Gastrocnemius medialis (tissue), 4 donors: ENCODE results near the gene COP1. TPM values are rescaled to one million over a fixed set of nuclear protein-coding genes. Genes with fewer than 3 reads are reported as not detected.

Source experiments
- ATAC-seq, 2 donors: fragments of 150-250 bp; one replicate each; pipeline ENCODE4 v1.9.1; 2016
- DNase-seq, 2 donors: peaks; one replicate each; pipeline ENCODE4 v3.0.0-alpha.2; 2019
- H3K27ac ChIP-seq, 4 donors: fragments of 200-600 bp; sonication (generic); 1 replicate in 1 of 4; 2 replicates in 3 of 4; pipeline ENCODE4 v1.5.1; 2016 to 2018; ENCODE audit warnings: mild to moderate bottlenecking in 2 of 4, moderate library complexity in 1 of 4
- H3K27me3 ChIP-seq, 3 donors: fragments of 200-600 bp; sonication (generic) in 2 of 3; 1 replicate in 1 of 3; 2 replicates in 2 of 3; pipeline versions ENCODE4 v1.5.1 to v1.6.0; 2016 to 2019; ENCODE audit warnings: mild to moderate bottlenecking in 1 of 3, moderate library complexity in 1 of 3
- H3K36me3 ChIP-seq, 2 donors: fragments of 200-600 bp; sonication (generic) in 1 of 2; one replicate each; pipeline ENCODE4 v1.5.1; 2017 to 2018
- H3K4me1 ChIP-seq, 2 donors: fragments of 200-600 bp; sonication (generic) in 1 of 2; one replicate each; pipeline ENCODE4 v1.5.1; 2016 to 2017; ENCODE audit warnings: mild to moderate bottlenecking in 2 of 2
- H3K4me3 ChIP-seq, 4 donors: fragments of 200-600 bp; sonication (generic) in 3 of 4; 1 replicate in 1 of 4; 2 replicates in 3 of 4; pipeline ENCODE4 v1.5.1; 2016 to 2019; ENCODE audit warnings: mild to moderate bottlenecking in 2 of 4
- H3K9me3 ChIP-seq, 3 donors: fragments of 200-600 bp; sonication (generic) in 2 of 3; 1 replicate in 1 of 3; 2 replicates in 2 of 3; pipeline ENCODE4 v1.5.1; 2016 to 2019
- POLR2A ChIP-seq, 2 donors: fragments of 450-650 bp; IDR thresholded peaks; one replicate each; pipeline ENCODE4 v1.6.1; 2017; ENCODE audit warnings: antibody characterized with exemption in 2 of 2, mild to moderate bottlenecking in 2 of 2, moderate library complexity in 2 of 2
- in situ Hi-C, 4 donors: fragments of 200-750 bp; cut with MboI; loops; one replicate each; pipeline versions ENCODE4 v1.15.0 to v1.8.0; 2017; ENCODE audit warnings: low sequenced_read_pairs in 4 of 4
- intact Hi-C: fragments of 100-400 bp; cut with DNase I; formaldehyde crosslinking; loops from one replicate; pipeline ENCODE4 v1.15.1; 2023; ENCODE audit warnings: low total_unique reads
- total RNA-seq, 4 donors: library from RNA; depleted of rRNA; stranded (reverse); fragments of >200 nt; gene quantifications; one replicate each; pipeline versions ENCODE4 v1.1.0 to v1.2.3, GENCODE V29; 2016
- TF ChIP-seq, protein P1 (sequence below), 5 experiments: fragments of 450-650 bp in 3 of 5; fragments of 200-600 bp in 2 of 5; sonication (generic) in 2 of 5; IDR thresholded peaks in 4 of 5; conservative IDR thresholded peaks in 1 of 5; 1 replicate in 4 of 5; 2 replicates in 1 of 5; pipeline ENCODE4 v1.5.1; 2016 to 2019; ENCODE audit warnings: antibody characterized with exemption in 5 of 5, mild to moderate bottlenecking in 3 of 5, moderate library complexity in 3 of 5

The COP1 gene
- total RNA-seq, 4 donors from 2014 or later = 19.6 to 29.7 (median 25.3) TPM

DNA sequence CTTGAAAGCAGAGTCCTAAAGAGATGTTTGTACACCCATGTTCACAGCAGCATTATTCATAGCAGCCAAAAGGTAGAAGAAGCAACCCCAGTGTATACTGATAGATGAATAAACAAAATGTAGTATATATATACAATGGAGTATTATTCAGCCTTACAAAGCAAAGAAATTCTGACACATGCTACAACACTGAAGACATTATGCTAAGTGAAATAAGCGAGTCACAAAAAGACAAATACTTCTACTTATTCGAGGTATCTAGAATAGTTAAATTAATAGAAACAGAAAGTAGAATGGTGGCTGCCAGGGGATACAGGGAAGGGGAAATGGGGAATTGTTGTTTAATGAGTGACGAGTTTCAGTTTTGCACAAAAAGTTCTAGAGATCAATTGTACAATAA lies 23.5 kb downstream of the COP1 start:
- no peaks in the 10 kb centered on the region for H3K27me3 ChIP-seq
- no peaks in the 10 kb centered on the region for H3K9me3 ChIP-seq
- no peaks in the 10 kb centered on the region for H3K36me3 ChIP-seq
- DNase-seq (no peak), ATAC-seq (no peak)
- H3K27ac ChIP-seq = no peak overlapping the region
- no peaks in the 10 kb centered on the region for H3K4me1 ChIP-seq
- H3K4me3 ChIP-seq = no peak overlapping the region
- in situ Hi-C loops (no loop called here), intact Hi-C loops (no loop called here)
- TF ChIP-seq, protein P1, sequence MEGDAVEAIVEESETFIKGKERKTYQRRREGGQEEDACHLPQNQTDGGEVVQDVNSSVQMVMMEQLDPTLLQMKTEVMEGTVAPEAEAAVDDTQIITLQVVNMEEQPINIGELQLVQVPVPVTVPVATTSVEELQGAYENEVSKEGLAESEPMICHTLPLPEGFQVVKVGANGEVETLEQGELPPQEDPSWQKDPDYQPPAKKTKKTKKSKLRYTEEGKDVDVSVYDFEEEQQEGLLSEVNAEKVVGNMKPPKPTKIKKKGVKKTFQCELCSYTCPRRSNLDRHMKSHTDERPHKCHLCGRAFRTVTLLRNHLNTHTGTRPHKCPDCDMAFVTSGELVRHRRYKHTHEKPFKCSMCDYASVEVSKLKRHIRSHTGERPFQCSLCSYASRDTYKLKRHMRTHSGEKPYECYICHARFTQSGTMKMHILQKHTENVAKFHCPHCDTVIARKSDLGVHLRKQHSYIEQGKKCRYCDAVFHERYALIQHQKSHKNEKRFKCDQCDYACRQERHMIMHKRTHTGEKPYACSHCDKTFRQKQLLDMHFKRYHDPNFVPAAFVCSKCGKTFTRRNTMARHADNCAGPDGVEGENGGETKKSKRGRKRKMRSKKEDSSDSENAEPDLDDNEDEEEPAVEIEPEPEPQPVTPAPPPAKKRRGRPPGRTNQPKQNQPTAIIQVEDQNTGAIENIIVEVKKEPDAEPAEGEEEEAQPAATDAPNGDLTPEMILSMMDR (IDR thresholded peaks at IDR 0.05 in 4 of 5, conservative IDR thresholded peaks at IDR 0.05 in 1 of 5) = no peak
- TF ChIP-seq POLR2A (IDR thresholded peaks at IDR 0.05) = no peak

- in situ Hi-C loops = no loop called here
- Histone ChIP-seq H3K4me1 (no peaks in the 10 kb centered on the region), H3K9me3 (no peaks in the 10 kb centered on the region), H3K27me3 (no peaks in the 10 kb centered on the region), H3K36me3 (peaks cover 0 to 4% of the 10 kb centered on the region in 2 donors), H3K27ac (no peak overlapping the region), H3K4me3 (no peak overlapping the region)
- DNase-seq (no peak), ATAC-seq (no peak)
- no peak for TF ChIP-seq POLR2A (IDR thresholded peaks at IDR 0.05)
- intact Hi-C loops = no loop called here
These were observed 28.8 kb downstream of the COP1 start for GRCh38 chr1:176178316-176178715.

- Histone ChIP-seq H3K27me3 (no peaks in the 10 kb centered on the region), H3K27ac (no peak overlapping the region), H3K36me3 (peaks cover 0 to 5% of the 10 kb centered on the region in 2 donors), H3K4me3 (no peak overlapping the region), H3K4me1 (no peaks in the 10 kb centered on the region), H3K9me3 (no peaks in the 10 kb centered on the region)
- in situ Hi-C loops (no loop called here), intact Hi-C loops (no loop called here)
- ATAC-seq = no peak
- no peak for TF ChIP-seq POLR2A (IDR thresholded peaks at IDR 0.05)
- TF ChIP-seq, protein P1 (IDR thresholded peaks at IDR 0.05 in 4 of 5, conservative IDR thresholded peaks at IDR 0.05 in 1 of 5) = no peak
- DNase-seq = no peak
These were observed 29.3 kb downstream of the COP1 start for GRCh38 chr1:176177764-176178163.

DNA sequence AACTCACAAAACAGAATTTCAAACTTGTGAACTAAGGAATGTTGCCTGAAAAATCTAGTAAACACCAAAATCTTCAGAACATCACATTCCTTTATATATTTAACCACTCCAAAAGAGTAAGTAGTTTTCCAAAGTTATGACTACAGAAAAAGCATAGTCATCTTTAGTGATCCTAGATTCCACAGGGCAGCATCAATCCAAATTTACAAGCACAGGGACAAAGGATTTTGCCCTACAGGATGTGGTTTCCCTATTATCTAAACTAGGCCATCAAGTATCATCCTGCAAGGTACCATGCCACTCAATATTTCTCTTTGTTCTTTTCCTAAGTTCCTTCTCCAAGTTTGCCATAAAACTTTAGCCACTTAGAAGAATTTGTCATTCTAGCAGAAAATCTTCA lies 33.0 kb downstream of the COP1 start:
- TF ChIP-seq POLR2A (IDR thresholded peaks at IDR 0.05) = no peak
- TF ChIP-seq, protein P1 (IDR thresholded peaks at IDR 0.05 in 4 of 5, conservative IDR thresholded peaks at IDR 0.05 in 1 of 5) = no peak
- Histone ChIP-seq H3K36me3 (peaks cover 0 to 12% of the 10 kb centered on the region in 2 donors), H3K9me3 (no peaks in the 10 kb centered on the region), H3K4me1 (no peaks in the 10 kb centered on the region), H3K27me3 (no peaks in the 10 kb centered on the region), H3K27ac (no peak overlapping the region), H3K4me3 (no peak overlapping the region)
- no peak for DNase-seq
- no peak for ATAC-seq
- intact Hi-C loops (no loop called here), in situ Hi-C loops (no loop called here)

GRCh38 chr1:176172215-176172614 lies 34.9 kb downstream of the COP1 start:
- no peak overlapping the region for H3K4me3 ChIP-seq
- H3K4me1 ChIP-seq = no peaks in the 10 kb centered on the region
- H3K27ac ChIP-seq = no peak overlapping the region
- intact Hi-C loops (no loop called here), in situ Hi-C loops (no loop called here)
- H3K27me3 ChIP-seq = no peaks in the 10 kb centered on the region
- H3K36me3 ChIP-seq = peaks cover 0 to 12% of the 10 kb centered on the region in 2 donors
- H3K9me3 ChIP-seq = no peaks in the 10 kb centered on the region
- ATAC-seq (no peak), DNase-seq (no peak)
- TF ChIP-seq POLR2A (IDR thresholded peaks at IDR 0.05) = no peak
- TF ChIP-seq, protein P1 (IDR thresholded peaks at IDR 0.05 in 4 of 5, conservative IDR thresholded peaks at IDR 0.05 in 1 of 5) = no peak
